Lower leg skin (tissue), 3 donors: ENCODE data around the gene COG1.

ENCODE experiments used
- POLR2A ChIP-seq, 2 donors: fragments of 450-650 bp; IDR thresholded peaks; one replicate each; pipeline ENCODE4 v1.6.1; 2016 to 2017; ENCODE audit warnings: antibody characterized with exemption in 2 of 2, mild to moderate bottlenecking in 1 of 2, moderate library complexity in 1 of 2
- TF ChIP-seq, protein P1 (sequence below), 3 donors: fragments of 450-650 bp; IDR thresholded peaks; one replicate each; pipeline ENCODE4 v1.5.1; 2016; ENCODE audit warnings: antibody characterized with exemption in 3 of 3, mild to moderate bottlenecking in 3 of 3, moderate library complexity in 2 of 3

DNA sequence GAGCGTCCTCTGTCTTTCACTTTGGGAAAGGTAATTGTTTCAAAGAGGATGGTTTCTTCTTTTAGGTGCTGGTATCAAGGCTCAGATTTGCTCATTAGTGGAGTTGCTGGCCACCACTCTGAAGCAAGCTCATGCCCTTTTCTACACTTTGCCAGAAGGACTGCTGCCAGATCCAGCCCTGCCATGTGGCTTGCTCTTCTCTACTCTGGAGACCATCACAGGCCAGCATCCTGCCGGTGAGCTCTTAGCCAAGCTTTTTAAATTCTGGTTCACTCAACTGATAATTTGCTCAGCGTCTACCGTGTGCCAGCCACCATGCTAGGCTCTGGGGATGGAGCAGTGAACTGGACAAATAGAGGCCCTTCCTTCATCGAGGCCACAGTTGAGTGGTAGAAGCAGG lies 4.3 kb downstream of the COG1 start:
- no peak for TF ChIP-seq POLR2A (IDR thresholded peaks at IDR 0.05)
- TF ChIP-seq, protein P1, sequence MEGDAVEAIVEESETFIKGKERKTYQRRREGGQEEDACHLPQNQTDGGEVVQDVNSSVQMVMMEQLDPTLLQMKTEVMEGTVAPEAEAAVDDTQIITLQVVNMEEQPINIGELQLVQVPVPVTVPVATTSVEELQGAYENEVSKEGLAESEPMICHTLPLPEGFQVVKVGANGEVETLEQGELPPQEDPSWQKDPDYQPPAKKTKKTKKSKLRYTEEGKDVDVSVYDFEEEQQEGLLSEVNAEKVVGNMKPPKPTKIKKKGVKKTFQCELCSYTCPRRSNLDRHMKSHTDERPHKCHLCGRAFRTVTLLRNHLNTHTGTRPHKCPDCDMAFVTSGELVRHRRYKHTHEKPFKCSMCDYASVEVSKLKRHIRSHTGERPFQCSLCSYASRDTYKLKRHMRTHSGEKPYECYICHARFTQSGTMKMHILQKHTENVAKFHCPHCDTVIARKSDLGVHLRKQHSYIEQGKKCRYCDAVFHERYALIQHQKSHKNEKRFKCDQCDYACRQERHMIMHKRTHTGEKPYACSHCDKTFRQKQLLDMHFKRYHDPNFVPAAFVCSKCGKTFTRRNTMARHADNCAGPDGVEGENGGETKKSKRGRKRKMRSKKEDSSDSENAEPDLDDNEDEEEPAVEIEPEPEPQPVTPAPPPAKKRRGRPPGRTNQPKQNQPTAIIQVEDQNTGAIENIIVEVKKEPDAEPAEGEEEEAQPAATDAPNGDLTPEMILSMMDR (IDR thresholded peaks at IDR 0.05), result no peak
